Upper lobe of right lung (tissue), 1 donor: Measurements from ENCODE around the gene PLEKHA8. TPM values are rescaled to one million over a fixed set of nuclear protein-coding genes. Genes with fewer than 3 reads are reported as not detected.

Experiments
- ATAC-seq: fragments of 200-7000 bp; cut with Tn5 transposase; one replicate; pipeline ENCODE4 v1.9.1; 2020; ENCODE audit warnings: mild to moderate bottlenecking, moderate library complexity
- DNase-seq: peaks from one replicate; pipeline ENCODE4 v3.0.0-alpha.2; 2020
- H3K27ac ChIP-seq: fragments of 200-600 bp; one replicate; pipeline ENCODE4 v1.8.0; 2022
- H3K27me3 ChIP-seq: fragments of 200-600 bp; one replicate; pipeline ENCODE4 v1.8.0; 2022; ENCODE audit warnings: mild to moderate bottlenecking
- H3K36me3 ChIP-seq: fragments of 200-600 bp; one replicate; pipeline ENCODE4 v1.8.0; 2022
- H3K4me1 ChIP-seq: fragments of 200-600 bp; one replicate; pipeline ENCODE4 v1.8.0; 2022
- H3K4me3 ChIP-seq: fragments of 200-600 bp; one replicate; pipeline ENCODE4 v1.8.0; 2022; ENCODE audit warnings: mild to moderate bottlenecking
- H3K9me3 ChIP-seq: fragments of 200-600 bp; one replicate; pipeline ENCODE4 v1.8.0; 2022
- CTCF ChIP-seq: fragments of 200-600 bp; IDR thresholded peaks from one replicate; pipeline ENCODE4 v1.8.0; 2022; ENCODE audit warnings: antibody characterized with exemption
- intact Hi-C: fragments of 100-400 bp; cut with DNase I; formaldehyde crosslinking; loops from one replicate; pipeline ENCODE4 v1.11.0; 2022
- total RNA-seq: library from RNA; stranded (reverse); fragmentation: NEBNext Ultra II Directional; extraction: Animal tissue kit (Norgen Biotek cat#: 25700); gene quantifications from one replicate; pipeline ENCODE4 v1.2.1, GENCODE V29; 2021
- donor health status: DM: no; HTN: yes; CAD: no; lungs with severe emphysema.

PLEKHA8 gene
- total RNA-seq, 1 donor from 2014 or later, result 11.3 TPM

- no peak for DNase-seq
- Histone ChIP-seq H3K27ac (no peak overlapping the region), H3K36me3 (no peaks in the 10 kb centered on the region), H3K27me3 (no peaks in the 10 kb centered on the region), H3K9me3 (no peaks in the 10 kb centered on the region), H3K4me1 (peaks cover 28% of the 10 kb centered on the region), H3K4me3 (peak overlapping the region; percentile 84)
- TF ChIP-seq CTCF, result peak; percentile 6
- no peak for ATAC-seq
- intact Hi-C loops, result no loop called here
Observed at GRCh38 chr7:30029696-30030095, 1.5 kb downstream of the PLEKHA8 start.

- H3K36me3 ChIP-seq, result no peaks in the 10 kb centered on the region
- no peak for DNase-seq
- no peak for ATAC-seq
- H3K27ac ChIP-seq, result no peak overlapping the region
- H3K4me3 ChIP-seq, result no peak overlapping the region
- TF ChIP-seq CTCF, result no peak
- H3K27me3 ChIP-seq, result no peaks in the 10 kb centered on the region
- H3K9me3 ChIP-seq, result no peaks in the 10 kb centered on the region
- H3K4me1 ChIP-seq, result peaks cover 11% of the 10 kb centered on the region
- intact Hi-C loops, result no loop called here
Observed at GRCh38 chr7:30032310-30033125, 4.3 kb downstream of the PLEKHA8 start.

- ATAC-seq (no peak), DNase-seq (no peak)
- no peaks in the 10 kb centered on the region for H3K9me3 ChIP-seq
- no peaks in the 10 kb centered on the region for H3K27me3 ChIP-seq
- no peak overlapping the region for H3K4me3 ChIP-seq
- no peak for TF ChIP-seq CTCF
- peaks cover 7% of the 10 kb centered on the region for H3K4me1 ChIP-seq
- H3K36me3 ChIP-seq, result no peaks in the 10 kb centered on the region
- no peak overlapping the region for H3K27ac ChIP-seq
- intact Hi-C loops, result no loop called here
Observed at GRCh38 chr7:30034501-30034900, 6.3 kb downstream of the PLEKHA8 start.

GRCh38 chr7:30036220-30036619, 8.0 kb downstream of the PLEKHA8 start:
- no peak for DNase-seq
- intact Hi-C loops, result no loop called here
- H3K4me1 ChIP-seq, result no peaks in the 10 kb centered on the region
- TF ChIP-seq CTCF, result no peak
- H3K27me3 ChIP-seq, result no peaks in the 10 kb centered on the region
- H3K4me3 ChIP-seq, result no peak overlapping the region
- H3K27ac ChIP-seq, result no peak overlapping the region
- no peak for ATAC-seq
- no peaks in the 10 kb centered on the region for H3K36me3 ChIP-seq
- H3K9me3 ChIP-seq, result no peaks in the 10 kb centered on the region

- no peak overlapping the region for H3K4me3 ChIP-seq
- ATAC-seq, result no peak
- no peaks in the 10 kb centered on the region for H3K36me3 ChIP-seq
- H3K27me3 ChIP-seq, result no peaks in the 10 kb centered on the region
- H3K27ac ChIP-seq, result no peak overlapping the region
- intact Hi-C loops, result no loop called here
- DNase-seq, result no peak
- H3K9me3 ChIP-seq, result no peaks in the 10 kb centered on the region
- H3K4me1 ChIP-seq, result no peaks in the 10 kb centered on the region
- TF ChIP-seq CTCF, result no peak
Observed at GRCh38 chr7:30038196-30038980, 10.2 kb downstream of the PLEKHA8 start.
